ENCODE data around the gene JAZF1. TPM values are rescaled to one million over a fixed set of nuclear protein-coding genes. Genes with fewer than 3 reads are reported as not detected.

The JAZF1 gene
- total RNA-seq, 1 experiment from 2014 or later: 0.95 TPM

DNA sequence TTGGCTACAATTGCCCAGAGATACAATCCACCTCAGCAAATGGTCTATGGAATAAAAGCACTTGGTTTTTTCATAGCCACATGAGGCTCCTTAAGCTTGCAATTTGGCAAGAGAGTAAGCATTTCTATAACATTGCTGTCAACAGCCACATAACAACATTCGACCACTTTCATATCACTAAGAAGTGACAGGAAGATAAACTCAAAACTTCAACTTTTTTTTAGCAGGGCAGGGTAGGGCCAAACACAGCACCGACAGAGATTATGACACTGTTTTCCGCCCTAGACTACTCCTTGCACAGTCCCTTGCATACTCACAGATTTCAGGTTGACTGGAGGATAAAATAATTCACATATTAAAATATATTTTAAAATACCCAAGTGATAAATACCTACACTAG is 185.4 kb downstream of the JAZF1 start:
- intact Hi-C loops (cut with micrococcal nuclease; ENCODE audit: unreplicated experiment): no loop called here
- H3K9me3 ChIP-seq: no peaks in the 10 kb centered on the region
- H3K4me1 ChIP-seq: no peaks in the 10 kb centered on the region
- Mint-ChIP-seq H3K4me1 (ENCODE audit: low read depth, unreplicated experiment) (no peaks in the 10 kb centered on the region), H3K4me3 (ENCODE audit: unreplicated experiment) (no peak overlapping the region), H3K27ac (ENCODE audit: unreplicated experiment) (no peak overlapping the region), H3K9me3 (ENCODE audit: unreplicated experiment) (no peaks in the 10 kb centered on the region), H3K36me3 (ENCODE audit: insufficient read depth, unreplicated experiment) (no peaks in the 10 kb centered on the region), H3K27me3 (ENCODE audit: insufficient read depth, unreplicated experiment) (peaks cover 22% of the 10 kb centered on the region)
- TF ChIP-seq, protein P1, sequence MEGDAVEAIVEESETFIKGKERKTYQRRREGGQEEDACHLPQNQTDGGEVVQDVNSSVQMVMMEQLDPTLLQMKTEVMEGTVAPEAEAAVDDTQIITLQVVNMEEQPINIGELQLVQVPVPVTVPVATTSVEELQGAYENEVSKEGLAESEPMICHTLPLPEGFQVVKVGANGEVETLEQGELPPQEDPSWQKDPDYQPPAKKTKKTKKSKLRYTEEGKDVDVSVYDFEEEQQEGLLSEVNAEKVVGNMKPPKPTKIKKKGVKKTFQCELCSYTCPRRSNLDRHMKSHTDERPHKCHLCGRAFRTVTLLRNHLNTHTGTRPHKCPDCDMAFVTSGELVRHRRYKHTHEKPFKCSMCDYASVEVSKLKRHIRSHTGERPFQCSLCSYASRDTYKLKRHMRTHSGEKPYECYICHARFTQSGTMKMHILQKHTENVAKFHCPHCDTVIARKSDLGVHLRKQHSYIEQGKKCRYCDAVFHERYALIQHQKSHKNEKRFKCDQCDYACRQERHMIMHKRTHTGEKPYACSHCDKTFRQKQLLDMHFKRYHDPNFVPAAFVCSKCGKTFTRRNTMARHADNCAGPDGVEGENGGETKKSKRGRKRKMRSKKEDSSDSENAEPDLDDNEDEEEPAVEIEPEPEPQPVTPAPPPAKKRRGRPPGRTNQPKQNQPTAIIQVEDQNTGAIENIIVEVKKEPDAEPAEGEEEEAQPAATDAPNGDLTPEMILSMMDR (IDR thresholded peaks at IDR 0.05; ENCODE audit: insufficient read depth in 1 of 2, low read depth in 1 of 2, low read length in 1 of 2, severe bottlenecking in 1 of 2, unreplicated experiment in 1 of 2): no peak
- no peak for DNase-seq
- H3K27me3 ChIP-seq (replicated peaks; ENCODE audit: control insufficient read depth, insufficient read depth, low read length): no peaks in the 10 kb centered on the region; the same call in 1 of the 2 replicates
- CTCF ChIA-PET: no interaction called here
- H3K36me3 ChIP-seq (ENCODE audit: control insufficient read depth, insufficient read depth, low read length): no peaks in the 10 kb centered on the region
- no peak overlapping the region for H3K4me3 ChIP-seq (ENCODE audit: low read depth, low read length)
- POLR2A ChIA-PET: no interaction called here
- BruUV-seq (replicated peaks): no TSS peak

GRCh38 chr7:27994639-27995038 is 186.0 kb downstream of the JAZF1 start:
- Mint-ChIP-seq H3K4me3 (ENCODE audit: unreplicated experiment) (no peak overlapping the region), H3K4me1 (ENCODE audit: low read depth, unreplicated experiment) (no peaks in the 10 kb centered on the region), H3K27ac (ENCODE audit: unreplicated experiment) (no peak overlapping the region), H3K9me3 (ENCODE audit: unreplicated experiment) (no peaks in the 10 kb centered on the region), H3K27me3 (ENCODE audit: insufficient read depth, unreplicated experiment) (peaks cover 19% of the 10 kb centered on the region), H3K36me3 (ENCODE audit: insufficient read depth, unreplicated experiment) (no peaks in the 10 kb centered on the region)
- TF ChIP-seq, protein P1 (IDR thresholded peaks at IDR 0.05; ENCODE audit: insufficient read depth in 1 of 2, low read depth in 1 of 2, low read length in 1 of 2, severe bottlenecking in 1 of 2, unreplicated experiment in 1 of 2): no peak
- BruUV-seq (replicated peaks): no TSS peak
- no peaks in the 10 kb centered on the region for H3K9me3 ChIP-seq
- no peaks in the 10 kb centered on the region for H3K4me1 ChIP-seq
- H3K27me3 ChIP-seq (replicated peaks; ENCODE audit: control insufficient read depth, insufficient read depth, low read length): no peaks in the 10 kb centered on the region; the same call in 1 of the 2 replicates
- H3K36me3 ChIP-seq (ENCODE audit: control insufficient read depth, insufficient read depth, low read length): no peaks in the 10 kb centered on the region
- POLR2A ChIA-PET: no interaction called here
- no peak overlapping the region for H3K4me3 ChIP-seq (ENCODE audit: low read depth, low read length)
- CTCF ChIA-PET: no interaction called here
- DNase-seq: no peak
- intact Hi-C loops (cut with micrococcal nuclease; ENCODE audit: unreplicated experiment): no loop called here

- no TSS peak for BruUV-seq (replicated peaks)
- CTCF ChIA-PET: no interaction called here
- intact Hi-C loops (cut with micrococcal nuclease; ENCODE audit: unreplicated experiment): no loop called here
- no peaks in the 10 kb centered on the region for H3K9me3 ChIP-seq
- Mint-ChIP-seq H3K36me3 (ENCODE audit: insufficient read depth, unreplicated experiment) (no peaks in the 10 kb centered on the region), H3K4me1 (ENCODE audit: low read depth, unreplicated experiment) (no peaks in the 10 kb centered on the region), H3K9me3 (ENCODE audit: unreplicated experiment) (no peaks in the 10 kb centered on the region), H3K4me3 (ENCODE audit: unreplicated experiment) (no peak overlapping the region), H3K27ac (ENCODE audit: unreplicated experiment) (no peak overlapping the region), H3K27me3 (ENCODE audit: insufficient read depth, unreplicated experiment) (peaks cover 19% of the 10 kb centered on the region)
- TF ChIP-seq, protein P1 (IDR thresholded peaks at IDR 0.05; ENCODE audit: insufficient read depth in 1 of 2, low read depth in 1 of 2, low read length in 1 of 2, severe bottlenecking in 1 of 2, unreplicated experiment in 1 of 2): no peak
- H3K36me3 ChIP-seq (ENCODE audit: control insufficient read depth, insufficient read depth, low read length): no peaks in the 10 kb centered on the region
- POLR2A ChIA-PET: no interaction called here
- no peak overlapping the region for H3K4me3 ChIP-seq (ENCODE audit: low read depth, low read length)
- DNase-seq: no peak
- no peaks in the 10 kb centered on the region; the same call in 1 of the 2 replicates for H3K27me3 ChIP-seq (replicated peaks; ENCODE audit: control insufficient read depth, insufficient read depth, low read length)
- H3K4me1 ChIP-seq: no peaks in the 10 kb centered on the region
Measured at GRCh38 chr7:27992755-27993493, 187.7 kb downstream of the JAZF1 start.
